Neuronal stem cell (in vitro differentiated cells): ENCODE data around the gene IFITM2.

Experiments used
- DNase-seq: peaks from one replicate; pipeline ENCODE4 v3.0.0-alpha.2; 2013; ENCODE audit warnings: low spot score
- H2AFZ ChIP-seq: one replicate; pipeline ENCODE4 v1.6.1; 2013; ENCODE audit warnings: mild to moderate bottlenecking, low read length, inconsistent platforms
- H2AK5ac ChIP-seq: 2 replicates; pipeline ENCODE4 v1.6.1; 2013; ENCODE audit warnings: low read depth, mild to moderate bottlenecking, inconsistent platforms, low read length, moderate library complexity, mixed read lengths
- H2BK120ac ChIP-seq: 2 replicates; pipeline ENCODE4 v1.6.1; 2013; ENCODE audit warnings: low read depth, mild to moderate bottlenecking, inconsistent platforms, low read length, moderate library complexity, mixed read lengths
- H2BK12ac ChIP-seq: one replicate; pipeline ENCODE4 v1.6.1; 2013; ENCODE audit warnings: low read length, inconsistent platforms
- H2BK15ac ChIP-seq: 2 replicates; pipeline ENCODE4 v1.6.1; 2013; ENCODE audit warnings: mild to moderate bottlenecking, low read length, inconsistent platforms, mixed read lengths
- H2BK5ac ChIP-seq: one replicate; pipeline ENCODE4 v1.6.1; 2013; ENCODE audit warnings: inconsistent platforms, mild to moderate bottlenecking, low read length, moderate library complexity
- H3K14ac ChIP-seq: one replicate; pipeline ENCODE4 v1.6.1; 2013; ENCODE audit warnings: low read length, inconsistent platforms
- H3K18ac ChIP-seq: 2 replicates; pipeline ENCODE4 v1.6.1; 2013; ENCODE audit warnings: low read length, inconsistent platforms
- H3K23ac ChIP-seq: 2 replicates; pipeline ENCODE4 v1.6.1; 2013; ENCODE audit warnings: low read depth, mild to moderate bottlenecking, mixed read lengths, low read length, inconsistent platforms; ENCODE audit not compliant: poor library complexity
- H3K27ac ChIP-seq: replicated peaks from 3 replicates; pipeline ENCODE4 v1.5.1; 2013; ENCODE audit warnings: low read length, inconsistent platforms
- H3K27me3 ChIP-seq, 3 experiments: 2 replicates each; pipeline ENCODE4 v1.6.1; 2013; ENCODE audit warnings: low read length in 3 of 3, mild to moderate bottlenecking in 2 of 3, inconsistent platforms in 1 of 3, low read depth in 1 of 3, mixed read lengths in 1 of 3, moderate library complexity in 1 of 3; ENCODE audit not compliant: control insufficient read depth in 3 of 3, insufficient read depth in 3 of 3
- H3K36me3 ChIP-seq, 2 donors: replicated peaks in 1 of 2; 2 replicates each; pipeline ENCODE4 v1.6.1; 2013; ENCODE audit warnings: low read length in 2 of 2; ENCODE audit not compliant: control insufficient read depth in 2 of 2, insufficient read depth in 2 of 2
- H3K4ac ChIP-seq: 2 replicates; pipeline ENCODE4 v1.6.1; 2013; ENCODE audit warnings: inconsistent platforms, mild to moderate bottlenecking, low read length, moderate library complexity
- H3K4me1 ChIP-seq, 2 donors: 1 replicate in 1 of 2; 2 replicates in 1 of 2; pipeline ENCODE4 v1.6.1; 2013; ENCODE audit warnings: low read length in 2 of 2, low read depth in 1 of 2; ENCODE audit not compliant: control insufficient read depth in 2 of 2, insufficient read depth in 1 of 2
- H3K4me2 ChIP-seq: one replicate; pipeline ENCODE4 v1.6.1; 2013; ENCODE audit warnings: mild to moderate bottlenecking, low read length, inconsistent platforms; ENCODE audit not compliant: insufficient read depth, poor library complexity, severe bottlenecking
- H3K4me3 ChIP-seq, 2 donors: 2 replicates each; pipeline ENCODE4 v1.5.1; 2013; ENCODE audit warnings: low read length in 2 of 2, mild to moderate bottlenecking in 2 of 2, inconsistent platforms in 1 of 2, moderate library complexity in 1 of 2
- H3K79me1 ChIP-seq: one replicate; pipeline ENCODE4 v1.6.1; 2013; ENCODE audit warnings: low read depth, mild to moderate bottlenecking, inconsistent platforms, low read length, moderate library complexity
- H3K9ac ChIP-seq: one replicate; pipeline ENCODE4 v1.6.1; 2013; ENCODE audit warnings: mild to moderate bottlenecking, low read depth, low read length, inconsistent platforms; ENCODE audit not compliant: poor library complexity
- H3K9me3 ChIP-seq, 2 donors: replicated peaks in 1 of 2; 2 replicates each; pipeline versions ENCODE3 to v1.6.1; 2013; ENCODE audit warnings: low read length in 2 of 2, mild to moderate bottlenecking in 2 of 2, inconsistent platforms in 1 of 2, low read depth in 1 of 2, mixed read lengths in 1 of 2, moderate library complexity in 1 of 2; ENCODE audit not compliant: control insufficient read depth in 2 of 2, insufficient read depth in 1 of 2
- H4K8ac ChIP-seq: one replicate; pipeline ENCODE4 v1.6.1; 2013; ENCODE audit warnings: low read depth, mild to moderate bottlenecking, inconsistent platforms, low read length, moderate library complexity
- H4K91ac ChIP-seq: one replicate; pipeline ENCODE4 v1.6.1; 2013; ENCODE audit warnings: low read length, low read depth, mild to moderate bottlenecking, inconsistent platforms; ENCODE audit not compliant: poor library complexity
- WGBS, 2 donors: extraction: QIAGEN DNeasy Blood & Tissue Kit; methylation state at CpG; one replicate each; pipeline ENCODE4 v1.1.7; 2013; ENCODE audit warnings: missing lambda C conversion rate in 2 of 2, mixed read lengths in 1 of 2; ENCODE audit not compliant: insufficient read length in 2 of 2, insufficient replicate concordance in 1 of 2; ENCODE audit errors: extremely low coverage in 2 of 2; 5-methylcytosine and 5-hydroxymethylcytosine counted together

The IFITM2 gene

GRCh38 chr11:299081-299891 lies 8.3 kb upstream of the IFITM2 start, which contains the start of gene IFITM5:
Gene IFITM5, minus strand, starts transcription at chr11:299526. Its CDS starts 36 bp downstream, at chr11:299490.
- Histone ChIP-seq H3K23ac (peak within 1 kb of the TSS; percentile 80), H3K27me3 (no peaks in the 10 kb centered on the region), H3K14ac (no peak within 1 kb of the TSS), H3K27ac (no peak within 1 kb of the TSS), H2BK5ac (peak within 1 kb of the TSS; percentile 66), H3K4ac (no peak within 1 kb of the TSS), H3K4me3 (no peak within 1 kb of the TSS), H2BK15ac (peak within 1 kb of the TSS; percentile 90), H3K9ac (peak within 1 kb of the TSS; percentile 63), H3K4me1 (peaks cover 6 to 9% of the 10 kb centered on the region in 2 donors), H3K36me3 (peaks cover 4 to 5% of the 10 kb centered on the region in 2 donors), H2AK5ac (peak within 1 kb of the TSS; percentile 28), H2AFZ (no peak within 1 kb of the TSS), H3K18ac (peak within 1 kb of the TSS; percentile 86), H2BK120ac (peak within 1 kb of the TSS; percentile 10), H4K8ac (peak within 1 kb of the TSS; percentile 17), H4K91ac (no peak within 1 kb of the TSS), H3K79me1 (peaks cover 2% of the 10 kb centered on the region), H3K9me3 (peaks cover 4 to 5% of the 10 kb centered on the region in 2 donors), H2BK12ac (peak within 1 kb of the TSS; percentile 1), H3K4me2 (peak within 1 kb of the TSS; percentile 11)
- WGBS, 2 donors = no CpG with 5 or more reads among the region's 40 CpGs
- no peak for DNase-seq

- Histone ChIP-seq H2BK15ac (peak overlapping the region; percentile 90), H3K27ac (no peak overlapping the region), H3K9ac (peak overlapping the region; percentile 63), H4K91ac (no peak overlapping the region), H3K4me1 (peaks cover 8 to 9% of the 10 kb centered on the region in 2 donors), H2BK12ac (peak overlapping the region; percentile 1), H3K18ac (peak overlapping the region; percentile 86), H2AFZ (no peak overlapping the region), H3K27me3 (no peaks in the 10 kb centered on the region), H3K79me1 (peaks cover 2% of the 10 kb centered on the region), H2BK120ac (peak overlapping the region; percentile 10), H3K14ac (no peak overlapping the region), H3K4ac (no peak overlapping the region), H3K36me3 (no peaks in the 10 kb centered on the region), H2AK5ac (peak overlapping the region; percentile 28), H3K23ac (no peak overlapping the region), H3K4me3 (no peak overlapping the region), H2BK5ac (peak overlapping the region; percentile 13), H3K4me2 (no peak overlapping the region), H4K8ac (no peak overlapping the region), H3K9me3 (peaks cover 4 to 7% of the 10 kb centered on the region in 2 donors)
- no peak for DNase-seq
- no CpG with 5 or more reads among the region's 20 CpGs for WGBS, 2 donors
Observed at GRCh38 chr11:299951-300735, 7.5 kb upstream of the IFITM2 start.

- Histone ChIP-seq H3K9me3 (peaks cover 4 to 7% of the 10 kb centered on the region in 2 donors), H4K8ac (no peak overlapping the region), H3K79me1 (peaks cover 2% of the 10 kb centered on the region), H3K14ac (no peak overlapping the region), H3K18ac (peak overlapping the region; percentile 65), H3K27me3 (no peaks in the 10 kb centered on the region), H2BK120ac (no peak overlapping the region), H2AK5ac (peak overlapping the region; percentile 99), H2BK15ac (peak overlapping the region; percentile 93), H2BK12ac (peak overlapping the region; percentile 99), H3K4me1 (peaks cover 26 to 27% of the 10 kb centered on the region in 2 donors), H3K4me2 (no peak overlapping the region), H4K91ac (no peak overlapping the region), H2BK5ac (no peak overlapping the region), H3K23ac (no peak overlapping the region), H2AFZ (no peak overlapping the region), H3K27ac (no peak overlapping the region), H3K36me3 (no peaks in the 10 kb centered on the region), H3K4me3 (no peak overlapping the region), H3K9ac (no peak overlapping the region), H3K4ac (no peak overlapping the region)
- DNase-seq = no peak
- no CpG with 5 or more reads among the region's 12 CpGs for WGBS, 2 donors
Observed at GRCh38 chr11:303363-303762, 4.3 kb upstream of the IFITM2 start.
